Keratinocyte (primary cell): Measurements from ENCODE around the gene JSRP1.
A peak's percentile ranks its signal among the peaks of the same experiment; 100 is the strongest.

Experiments used
- CTCF ChIP-seq, 3 experiments: IDR thresholded peaks in 1 of 3; conservative IDR thresholded peaks in 1 of 3; optimal IDR thresholded peaks in 1 of 3; 2 replicates in 2 of 3; 3 replicates in 1 of 3; pipeline versions ENCODE3 to v1.5.1; 2011; ENCODE audit warnings: low read length in 3 of 3, mild to moderate bottlenecking in 3 of 3, moderate library complexity in 2 of 3, control low read depth in 1 of 3, inconsistent platforms in 1 of 3; ENCODE audit not compliant: insufficient read depth in 2 of 3; ENCODE audit errors: extremely low read depth in 1 of 3
- EZH2 ChIP-seq: IDR thresholded peaks from one replicate; pipeline ENCODE4 v1.6.1; 2012; ENCODE audit warnings: inconsistent platforms, mild to moderate bottlenecking, low read length, moderate library complexity

GRCh38 chr19:2273356-2274184 is 17.4 kb upstream of the JSRP1 start:
- TF ChIP-seq CTCF (optimal IDR thresholded peaks at IDR 0.05 in 1 of 3, IDR thresholded peaks at IDR 0.05 in 1 of 3, conservative IDR thresholded peaks at IDR 0.05 in 1 of 3; ENCODE audit: extremely low read depth in 1 of 3, insufficient read depth in 2 of 3, low read length in 3 of 3) = peak; percentile 78 to 91 (median 80)
- TF ChIP-seq EZH2 = no peak
